ENCODE measurements around the gene MBNL2.
A peak's percentile ranks its signal among the peaks of the same experiment; 100 is the strongest.

The MBNL2 gene

GRCh38 chr13:97272526-97272925 lies 50.4 kb downstream of the MBNL2 start:
- no peak for DNase-seq (ENCODE audit: insufficient read length, low spot score)
- TF ChIP-seq POLR2A (IDR thresholded peaks at IDR 0.05; ENCODE audit: low read depth, low read length): no peak
- FAIRE-seq: no peak

- no peak for FAIRE-seq
- DNase-seq (ENCODE audit: insufficient read length, low spot score): no peak
- no peak for TF ChIP-seq POLR2A (IDR thresholded peaks at IDR 0.05; ENCODE audit: low read depth, low read length)
Observed at GRCh38 chr13:97273341-97273831, 51.3 kb downstream of the MBNL2 start.

- peak; percentile 98 for FAIRE-seq
- no peak for TF ChIP-seq POLR2A (IDR thresholded peaks at IDR 0.05; ENCODE audit: low read depth, low read length)
- DNase-seq (ENCODE audit: insufficient read length, low spot score): no peak
Observed at GRCh38 chr13:97274829-97275649, 52.9 kb downstream of the MBNL2 start.

- FAIRE-seq: no peak
Observed at GRCh38 chr13:97275776-97276501, 53.8 kb downstream of the MBNL2 start.

GRCh38 chr13:97276862-97277269 lies 54.7 kb downstream of the MBNL2 start:
- DNase-seq (ENCODE audit: insufficient read length, low spot score) (no peak), FAIRE-seq (peak; percentile 94)
- TF ChIP-seq POLR2A (IDR thresholded peaks at IDR 0.05; ENCODE audit: low read depth, low read length): no peak

More at GRCh38 chr13:97275776-97276501, 53.8 kb downstream of the MBNL2 start:
- no peak for TF ChIP-seq POLR2A (IDR thresholded peaks at IDR 0.05; ENCODE audit: low read depth, low read length)
- no peak for DNase-seq (ENCODE audit: insufficient read length, low spot score)

- FAIRE-seq (peak; percentile 38), DNase-seq (ENCODE audit: insufficient read length, low spot score) (no peak)
- no peak for TF ChIP-seq POLR2A (IDR thresholded peaks at IDR 0.05; ENCODE audit: low read depth, low read length)
Observed at GRCh38 chr13:97278435-97279411, 56.6 kb downstream of the MBNL2 start.

- TF ChIP-seq POLR2A (IDR thresholded peaks at IDR 0.05; ENCODE audit: low read depth, low read length): no peak
- FAIRE-seq (peak; percentile 78), DNase-seq (ENCODE audit: insufficient read length, low spot score) (no peak)
Observed at GRCh38 chr13:97279913-97280312, 57.8 kb downstream of the MBNL2 start.

- DNase-seq (ENCODE audit: insufficient read length, low spot score): no peak
- FAIRE-seq: no peak
- TF ChIP-seq POLR2A (IDR thresholded peaks at IDR 0.05; ENCODE audit: low read depth, low read length): no peak
Observed at GRCh38 chr13:97280478-97280877, 58.3 kb downstream of the MBNL2 start.

- DNase-seq (ENCODE audit: insufficient read length, low spot score): no peak
- no peak for TF ChIP-seq POLR2A (IDR thresholded peaks at IDR 0.05; ENCODE audit: low read depth, low read length)
- FAIRE-seq: no peak
Observed at GRCh38 chr13:97281028-97281427, 58.9 kb downstream of the MBNL2 start.

- DNase-seq (ENCODE audit: insufficient read length, low spot score) (no peak), FAIRE-seq (peak; percentile 90)
- no peak for TF ChIP-seq POLR2A (IDR thresholded peaks at IDR 0.05; ENCODE audit: low read depth, low read length)
Observed at GRCh38 chr13:97282705-97283104, 60.6 kb downstream of the MBNL2 start.

GRCh38 chr13:97283888-97284287 lies 61.8 kb downstream of the MBNL2 start:
- FAIRE-seq (no peak), DNase-seq (ENCODE audit: insufficient read length, low spot score) (no peak)
- no peak for TF ChIP-seq POLR2A (IDR thresholded peaks at IDR 0.05; ENCODE audit: low read depth, low read length)

- no peak for FAIRE-seq
- no peak for DNase-seq (ENCODE audit: insufficient read length, low spot score)
- no peak for TF ChIP-seq POLR2A (IDR thresholded peaks at IDR 0.05; ENCODE audit: low read depth, low read length)
Observed at GRCh38 chr13:97284558-97284957, 62.4 kb downstream of the MBNL2 start.

GRCh38 chr13:97285221-97285955 lies 63.3 kb downstream of the MBNL2 start:
- TF ChIP-seq POLR2A (IDR thresholded peaks at IDR 0.05; ENCODE audit: low read depth, low read length): no peak
- DNase-seq (ENCODE audit: insufficient read length, low spot score) (no peak), FAIRE-seq (peak; percentile 93)

Measured in H54 (cell line).